Stimulated activated CD4-positive, alpha-beta T cell treated with anti-CD3 and anti-CD28 coated beads, Interleukin-12 subunit alpha, Interleukin-12 subunit beta, amount 100 ng/mL, for 48 hours (primary cell): ENCODE data around the gene SLC51B.
A peak's percentile ranks its signal among the peaks of the same experiment; 100 is the strongest.
"Not testable (repeated sequence)": the region's sequence is repeated elsewhere in the genome, so short reads cannot be mapped to it uniquely, and the experiment has no call there.

Source experiments
- DNase-seq, 3 donors: peaks; one replicate each; pipeline ENCODE4 v3.0.0-alpha.2; 2020; ENCODE audit warnings: low read depth in 2 of 3, low spot score in 1 of 3

Gene SLC51B

GRCh38 chr15:65099336-65099735, 54.1 kb downstream of the SLC51B start:
- no peak for DNase-seq

DNA sequence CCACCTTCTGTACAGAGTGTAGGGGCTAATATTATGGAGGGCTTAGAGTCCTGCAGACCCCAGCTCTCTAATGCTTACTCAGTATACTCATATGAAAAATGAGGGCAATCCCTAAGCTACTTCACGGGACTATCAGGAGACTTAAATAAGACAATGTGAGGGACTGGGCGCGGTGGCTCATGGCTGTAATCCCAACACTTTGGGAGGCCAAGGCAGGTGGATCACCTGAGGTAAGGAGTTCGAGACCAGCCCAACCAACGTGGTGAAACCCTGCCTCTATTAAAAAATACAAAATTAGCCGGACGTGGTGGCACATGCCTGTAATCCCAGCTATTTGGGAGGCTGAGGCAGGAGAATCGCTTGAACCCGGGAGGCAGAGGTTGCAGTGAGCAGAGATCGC, 54.6 kb downstream of the SLC51B start:
- not testable (repeated sequence) for DNase-seq

DNA sequence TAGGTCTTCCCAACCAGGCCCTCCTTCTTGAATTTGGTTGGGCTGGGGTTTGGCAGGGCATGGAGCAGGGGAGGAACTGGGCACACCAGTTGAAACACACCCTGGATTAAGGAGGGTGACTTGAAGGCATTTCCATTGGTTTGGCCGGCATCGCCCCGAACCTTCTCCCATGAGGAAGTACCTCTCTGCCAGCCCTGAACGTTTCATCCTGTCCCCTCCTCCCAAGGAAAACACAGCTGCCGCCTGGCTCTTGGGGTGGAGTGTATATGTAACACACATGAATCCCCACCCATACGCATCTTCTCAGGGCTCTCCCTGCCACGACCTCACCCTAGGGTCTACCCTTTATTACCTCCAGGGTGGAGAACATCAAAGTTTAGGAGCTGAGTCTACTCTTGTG, 55.3 kb downstream of the SLC51B start:
- DNase-seq: no peak

DNA sequence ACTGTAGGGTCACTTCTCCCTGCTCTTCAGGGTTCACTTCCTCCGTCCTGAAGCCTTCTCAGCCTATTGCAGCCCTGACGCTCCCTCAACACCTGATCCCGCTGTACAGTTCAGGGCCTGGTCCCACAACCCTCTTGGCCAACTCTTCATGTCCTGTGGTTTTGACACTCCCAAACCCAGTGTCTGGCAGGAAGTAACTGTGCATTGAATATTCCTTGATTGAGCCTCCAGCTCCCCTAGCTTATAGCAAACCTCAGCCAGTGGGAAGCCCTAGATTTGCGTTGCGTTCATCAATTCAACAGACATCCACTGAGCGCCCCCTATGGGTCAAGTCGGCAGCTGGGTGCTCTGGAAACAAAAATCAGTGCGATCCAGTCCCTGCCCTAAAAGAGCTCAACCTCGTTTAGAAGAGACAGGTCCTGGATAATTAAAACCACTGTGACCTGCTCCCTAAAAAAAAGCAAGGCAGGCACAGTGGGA, 56.3 kb downstream of the SLC51B start:
- peak; percentile 19 to 58 (median 49) for DNase-seq

DNA sequence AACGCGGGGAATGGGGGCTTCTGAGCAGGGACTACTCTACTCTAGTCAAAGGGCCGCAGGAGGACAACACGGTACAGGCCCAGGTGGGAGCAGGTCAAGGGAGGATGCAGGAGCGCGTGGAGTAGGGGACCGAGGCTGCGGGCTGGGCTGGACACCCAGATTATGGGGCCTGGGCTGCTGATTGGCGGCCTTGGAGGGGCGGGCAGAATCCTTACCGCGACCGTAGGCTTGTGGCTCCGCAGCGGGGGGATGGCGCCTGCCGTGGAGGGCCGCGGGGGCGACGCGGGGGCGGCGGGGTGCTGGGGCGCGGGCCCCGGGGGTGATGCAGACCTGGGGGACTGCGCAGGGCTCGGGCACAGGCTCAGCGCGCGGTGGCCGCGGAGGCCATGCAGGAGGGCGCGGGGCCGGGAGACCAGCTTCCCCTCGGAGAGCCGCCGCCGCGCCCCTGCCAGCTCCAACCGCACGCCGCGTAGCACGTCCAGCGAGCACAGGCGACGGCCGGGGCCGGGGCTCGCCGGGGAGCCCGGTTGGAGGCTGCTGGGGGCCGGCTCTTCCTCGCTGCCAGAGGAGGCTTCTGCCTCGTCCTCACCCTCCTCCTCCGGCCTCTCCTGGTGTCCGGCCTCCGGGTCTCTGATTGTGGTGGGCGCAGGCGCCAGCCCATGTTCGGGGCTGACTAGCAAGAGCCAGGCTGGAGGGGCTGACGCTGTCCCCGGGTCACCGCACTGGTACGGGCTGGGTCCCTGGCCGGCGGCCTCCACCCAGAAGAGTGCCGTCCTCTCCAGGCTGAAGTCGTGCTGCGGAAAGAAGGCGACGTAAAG, 56.9 kb downstream of the SLC51B start:
- no peak for DNase-seq

DNA sequence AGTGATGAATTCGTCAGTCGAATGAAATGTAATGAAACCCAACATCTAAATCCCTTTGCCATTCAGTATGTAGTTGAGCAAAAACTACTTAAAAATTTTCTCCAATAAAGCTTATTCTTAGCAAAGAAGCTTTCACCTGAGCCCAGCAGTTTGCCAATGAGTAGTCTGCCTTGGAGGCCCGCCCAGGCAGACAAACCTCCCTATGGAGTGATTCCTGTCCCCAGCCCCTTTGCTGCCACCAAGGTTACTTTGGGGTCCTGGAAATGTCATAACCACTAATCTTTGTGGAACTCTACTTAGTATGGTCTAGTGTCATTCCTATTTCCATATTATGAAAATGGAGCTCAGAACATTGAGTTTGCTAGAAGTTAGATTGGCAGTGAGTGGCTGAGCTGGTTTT, 57.7 kb downstream of the SLC51B start:
- DNase-seq: no peak
